ENCODE data around the gene TPCN2.

Gene TPCN2

DNA sequence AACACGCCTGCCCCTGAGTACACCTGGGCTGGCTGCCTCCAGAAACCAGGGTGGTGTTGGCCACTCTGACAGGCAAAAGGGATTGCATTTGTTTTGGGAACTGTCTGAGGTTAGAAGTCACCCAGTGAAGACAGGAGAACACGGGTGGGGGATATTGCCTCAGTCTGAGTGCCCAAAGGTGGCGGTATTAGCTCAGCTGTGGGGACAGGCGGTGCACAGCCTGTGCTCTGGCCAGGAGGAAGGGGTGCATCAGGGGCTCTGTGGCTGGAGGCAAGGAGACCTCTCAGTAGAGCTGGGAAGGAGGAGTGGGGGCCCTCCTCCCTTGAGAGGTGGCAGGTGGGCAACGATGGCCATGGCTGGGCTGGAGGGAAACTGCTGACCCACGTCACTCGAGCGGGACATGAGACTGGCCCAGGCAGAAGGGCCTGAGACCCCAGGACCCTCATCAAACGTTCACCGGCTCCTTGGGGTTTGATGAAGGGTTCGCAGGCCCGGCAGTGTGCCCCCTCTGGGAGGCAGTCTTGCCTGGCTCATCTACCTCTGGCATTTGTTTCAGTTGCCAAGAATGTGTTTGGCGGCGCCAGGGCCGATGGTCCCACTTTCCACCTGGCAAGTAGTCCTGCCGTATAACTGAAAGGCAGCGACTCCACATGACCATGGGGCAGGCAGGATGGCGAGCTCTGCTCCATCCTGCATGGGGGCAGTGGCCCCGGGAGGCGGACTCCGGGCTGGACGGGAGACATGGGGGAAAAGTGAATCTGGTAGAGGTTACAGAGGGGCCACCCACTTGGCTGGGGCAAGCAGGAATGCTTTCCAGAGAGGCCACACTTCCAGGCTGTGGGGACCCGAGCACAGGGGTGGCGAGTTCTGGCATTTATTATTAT is 54.2 kb downstream of the TPCN2 start:
- no peak for DNase-seq (ENCODE audit: low read depth)
- H3K4me3 ChIP-seq (ENCODE audit: low read depth, low read length), result no peak overlapping the region
- TF ChIP-seq, protein P1, sequence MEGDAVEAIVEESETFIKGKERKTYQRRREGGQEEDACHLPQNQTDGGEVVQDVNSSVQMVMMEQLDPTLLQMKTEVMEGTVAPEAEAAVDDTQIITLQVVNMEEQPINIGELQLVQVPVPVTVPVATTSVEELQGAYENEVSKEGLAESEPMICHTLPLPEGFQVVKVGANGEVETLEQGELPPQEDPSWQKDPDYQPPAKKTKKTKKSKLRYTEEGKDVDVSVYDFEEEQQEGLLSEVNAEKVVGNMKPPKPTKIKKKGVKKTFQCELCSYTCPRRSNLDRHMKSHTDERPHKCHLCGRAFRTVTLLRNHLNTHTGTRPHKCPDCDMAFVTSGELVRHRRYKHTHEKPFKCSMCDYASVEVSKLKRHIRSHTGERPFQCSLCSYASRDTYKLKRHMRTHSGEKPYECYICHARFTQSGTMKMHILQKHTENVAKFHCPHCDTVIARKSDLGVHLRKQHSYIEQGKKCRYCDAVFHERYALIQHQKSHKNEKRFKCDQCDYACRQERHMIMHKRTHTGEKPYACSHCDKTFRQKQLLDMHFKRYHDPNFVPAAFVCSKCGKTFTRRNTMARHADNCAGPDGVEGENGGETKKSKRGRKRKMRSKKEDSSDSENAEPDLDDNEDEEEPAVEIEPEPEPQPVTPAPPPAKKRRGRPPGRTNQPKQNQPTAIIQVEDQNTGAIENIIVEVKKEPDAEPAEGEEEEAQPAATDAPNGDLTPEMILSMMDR (IDR thresholded peaks at IDR 0.05; ENCODE audit: low read depth, low read length, missing control alignments), result peak; percentile 22
- in situ Hi-C loops (cut with HindIII; ENCODE audit: low sequenced_read_pairs), result no loop called here

DNA sequence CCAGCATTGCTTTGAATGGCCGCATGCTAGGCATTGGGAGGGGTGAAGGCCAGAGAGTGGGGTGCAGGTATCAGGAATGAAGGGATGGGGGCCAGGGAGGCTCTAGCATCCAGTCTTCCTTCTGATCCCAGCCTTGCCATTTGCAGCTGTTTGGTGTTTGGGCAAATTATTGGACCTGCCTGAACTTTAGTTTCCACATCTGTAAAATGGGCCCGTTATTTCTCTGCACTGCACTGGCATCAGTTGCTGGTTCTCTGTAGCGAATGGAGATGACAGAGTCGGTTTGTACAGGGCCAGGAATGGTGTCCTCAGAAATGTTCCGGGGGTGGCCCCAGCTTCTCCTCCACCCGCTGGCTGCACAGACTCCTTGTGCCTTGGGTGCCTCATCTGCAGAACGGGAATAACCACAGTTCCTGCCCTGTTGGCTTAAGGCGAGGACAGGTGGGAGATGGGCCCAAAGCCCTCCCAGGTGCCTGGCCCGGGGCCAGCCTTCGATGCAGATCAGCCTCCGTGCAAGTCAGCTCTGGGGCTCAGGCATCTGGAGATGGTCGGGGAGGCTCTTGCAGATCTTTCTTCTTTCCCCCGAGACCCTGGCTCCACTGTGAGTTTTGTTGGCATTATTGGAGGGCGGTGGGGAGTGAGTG is 55.6 kb downstream of the TPCN2 start:
- H3K4me3 ChIP-seq (ENCODE audit: low read depth, low read length), result no peak overlapping the region
- TF ChIP-seq, protein P1 (IDR thresholded peaks at IDR 0.05; ENCODE audit: low read depth, low read length, missing control alignments), result no peak
- in situ Hi-C loops (cut with HindIII; ENCODE audit: low sequenced_read_pairs), result no loop called here
- DNase-seq (ENCODE audit: low read depth), result no peak

DNA sequence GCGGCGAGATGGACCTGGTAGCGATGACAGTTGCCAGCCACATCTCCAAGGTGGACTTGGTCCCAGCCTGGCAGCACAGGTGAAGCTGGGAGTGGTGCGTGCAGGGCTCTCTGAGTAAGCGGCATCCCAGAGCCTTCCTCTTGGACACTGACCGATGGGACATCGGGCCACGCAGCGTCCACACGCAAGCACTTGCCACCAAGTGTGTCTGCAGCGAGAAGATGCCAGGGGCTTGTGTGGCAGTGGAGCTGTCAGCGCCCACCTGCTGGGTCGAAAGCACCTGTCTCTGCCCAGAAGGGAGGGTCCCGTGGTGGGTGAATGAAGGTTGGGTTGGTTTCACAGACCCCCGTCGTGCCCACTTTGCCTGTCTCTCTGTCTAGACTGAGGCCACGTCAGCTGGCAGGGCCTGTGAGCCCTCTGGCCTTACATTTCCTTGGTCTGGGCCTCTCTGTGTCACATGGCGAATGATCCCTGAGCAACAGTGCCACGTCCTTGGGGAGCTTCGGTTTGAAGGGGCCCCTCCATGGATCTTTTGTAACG is 56.2 kb downstream of the TPCN2 start:
- no peak for DNase-seq (ENCODE audit: low read depth)
- TF ChIP-seq, protein P1 (IDR thresholded peaks at IDR 0.05; ENCODE audit: low read depth, low read length, missing control alignments), result no peak
- no peak overlapping the region for H3K4me3 ChIP-seq (ENCODE audit: low read depth, low read length)
- in situ Hi-C loops (cut with HindIII; ENCODE audit: low sequenced_read_pairs), result no loop called here

DNA sequence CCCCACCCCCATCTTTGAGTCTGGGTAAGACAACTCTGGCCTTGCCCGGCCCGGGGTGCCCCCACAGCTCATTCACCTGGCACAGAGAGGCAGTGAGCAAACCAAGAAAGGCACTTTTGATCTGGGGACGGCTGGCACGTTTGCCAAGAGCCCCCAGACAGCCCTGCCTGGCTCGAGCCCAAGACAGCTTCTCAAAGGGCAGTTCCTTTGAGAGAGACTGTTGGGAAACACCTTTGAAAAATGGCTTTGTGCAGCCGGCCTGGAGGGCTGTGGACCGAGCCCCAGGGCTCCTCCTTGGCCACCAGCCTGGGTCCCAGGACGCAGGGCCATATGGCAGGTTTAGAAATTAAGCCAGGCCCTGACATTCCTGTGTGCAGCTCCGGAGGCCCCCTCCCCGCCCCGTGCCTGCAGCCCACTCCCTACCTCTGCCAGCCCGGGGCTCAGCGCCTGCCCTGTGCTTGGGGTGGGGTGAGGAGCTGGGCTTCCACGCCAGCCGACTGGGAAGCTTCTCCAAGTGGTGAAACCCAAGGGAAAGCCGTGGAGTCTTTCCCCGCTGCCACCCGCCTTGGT is 56.8 kb downstream of the TPCN2 start:
- in situ Hi-C loops (cut with HindIII; ENCODE audit: low sequenced_read_pairs), result no loop called here
- no peak overlapping the region for H3K4me3 ChIP-seq (ENCODE audit: low read depth, low read length)
- DNase-seq (ENCODE audit: low read depth), result no peak
- TF ChIP-seq, protein P1 (IDR thresholded peaks at IDR 0.05; ENCODE audit: low read depth, low read length, missing control alignments), result no peak

DNA sequence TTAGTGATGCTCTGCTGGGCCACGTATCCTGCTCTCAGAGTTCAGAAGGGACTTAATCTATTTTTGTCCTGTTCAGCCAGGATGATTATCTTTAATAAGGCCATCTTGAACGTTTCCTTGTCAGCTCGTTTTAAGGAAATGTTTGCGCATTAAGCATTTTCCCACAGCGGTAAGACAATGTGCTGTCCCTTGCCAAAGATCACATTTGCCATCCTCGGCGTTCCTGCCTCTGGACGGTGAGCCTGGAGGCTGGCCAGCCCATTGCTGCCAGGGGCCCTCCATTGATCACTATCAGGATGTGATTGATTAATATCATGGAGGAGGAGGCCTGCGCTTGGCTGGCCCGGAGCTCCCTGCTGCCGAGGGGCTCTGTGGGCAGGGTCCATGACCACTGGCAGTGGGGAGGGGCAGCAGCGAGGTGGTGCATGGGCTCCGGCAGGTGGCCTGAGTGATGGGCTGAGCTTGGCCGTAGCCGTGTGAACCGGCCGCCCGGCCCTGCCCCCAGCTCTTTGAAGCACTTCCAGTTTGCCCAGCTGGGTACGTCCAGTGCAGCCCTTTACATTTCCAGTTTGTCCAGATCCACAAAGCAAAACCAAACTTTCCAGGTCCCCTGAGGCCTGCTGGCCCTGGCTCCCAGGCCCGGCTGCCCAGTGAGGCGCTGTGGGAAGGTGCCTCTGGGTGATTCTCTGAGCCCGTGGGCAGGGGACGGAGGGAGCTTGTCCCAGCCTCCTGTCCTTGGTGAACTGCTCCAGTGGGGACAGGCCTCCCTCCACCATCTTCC is 57.5 kb downstream of the TPCN2 start:
- H3K4me3 ChIP-seq (ENCODE audit: low read depth, low read length), result no peak overlapping the region
- in situ Hi-C loops (cut with HindIII; ENCODE audit: low sequenced_read_pairs), result no loop called here
- TF ChIP-seq, protein P1 (IDR thresholded peaks at IDR 0.05; ENCODE audit: low read depth, low read length, missing control alignments), result no peak
- no peak for DNase-seq (ENCODE audit: low read depth)

DNA sequence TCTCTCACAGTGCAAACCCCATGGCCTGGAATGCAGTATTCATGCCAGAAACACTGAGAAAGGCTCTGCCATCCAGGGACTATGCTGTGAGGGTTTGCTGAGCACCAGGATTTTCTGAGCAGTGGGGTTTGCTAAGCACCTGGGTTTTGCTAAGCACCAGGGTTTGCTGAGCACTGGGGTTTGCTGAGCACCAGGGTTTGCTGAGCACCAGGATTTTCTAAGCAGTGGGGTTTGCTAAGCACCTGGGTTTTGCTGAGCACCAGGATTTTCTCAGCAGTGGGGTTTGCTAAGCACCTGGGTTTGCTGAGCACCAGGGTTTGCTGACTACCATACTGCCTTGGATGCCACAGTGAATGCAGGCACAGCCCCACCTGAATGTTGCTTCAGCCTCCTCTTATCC is 58.7 kb downstream of the TPCN2 start:
- DNase-seq (ENCODE audit: low read depth), result no peak
- H3K4me3 ChIP-seq (ENCODE audit: low read depth, low read length), result no peak overlapping the region
- in situ Hi-C loops (cut with HindIII; ENCODE audit: low sequenced_read_pairs), result no loop called here
- TF ChIP-seq, protein P1 (IDR thresholded peaks at IDR 0.05; ENCODE audit: low read depth, low read length, missing control alignments), result no peak
